Ishikawa (cell line): ENCODE results near the gene POLD4.

Experiments used
- CEBPB ChIP-seq: IDR thresholded peaks from 2 replicates; pipeline ENCODE4 v1.6.1; 2012
- CREB1 ChIP-seq: IDR thresholded peaks from 2 replicates; pipeline ENCODE4 v1.6.1; 2012; ENCODE audit warnings: low read depth
- EGR1 ChIP-seq: IDR thresholded peaks from 2 replicates; pipeline ENCODE4 v1.6.1; 2012
- EP300 ChIP-seq: IDR thresholded peaks from 2 replicates; pipeline ENCODE4 v1.6.1; 2012; ENCODE audit warnings: borderline replicate concordance
- FOXM1 ChIP-seq: IDR thresholded peaks from 2 replicates; pipeline ENCODE4 v1.6.1; 2012; ENCODE audit warnings: low read depth, borderline replicate concordance
- MAX ChIP-seq: IDR thresholded peaks from 2 replicates; pipeline ENCODE4 v1.6.1; 2012
- NFIC ChIP-seq: IDR thresholded peaks from 2 replicates; pipeline ENCODE4 v1.6.1; 2012
- RAD21 ChIP-seq: IDR thresholded peaks from 2 replicates; pipeline ENCODE4 v1.6.1; 2012; ENCODE audit warnings: low read depth
- REST ChIP-seq: IDR thresholded peaks from 2 replicates; pipeline ENCODE4 v1.6.1; 2012; ENCODE audit warnings: low read depth, mild to moderate bottlenecking
- TAF1 ChIP-seq: IDR thresholded peaks from 2 replicates; pipeline ENCODE4 v1.6.1; 2012; ENCODE audit warnings: low read depth, mild to moderate bottlenecking
- TCF12 ChIP-seq: IDR thresholded peaks from 2 replicates; pipeline ENCODE4 v1.6.1; 2012; ENCODE audit warnings: low read depth
- TEAD4 ChIP-seq: IDR thresholded peaks from 2 replicates; pipeline ENCODE4 v1.6.1; 2012
- USF1 ChIP-seq: IDR thresholded peaks from 2 replicates; pipeline ENCODE4 v1.6.1; 2012
- YY1 ChIP-seq: IDR thresholded peaks from 2 replicates; pipeline ENCODE4 v1.6.1; 2012; ENCODE audit warnings: low read depth
- ZBTB7A ChIP-seq: IDR thresholded peaks from 2 replicates; pipeline ENCODE4 v1.6.1; 2012; ENCODE audit warnings: low read depth

POLD4 gene

DNA sequence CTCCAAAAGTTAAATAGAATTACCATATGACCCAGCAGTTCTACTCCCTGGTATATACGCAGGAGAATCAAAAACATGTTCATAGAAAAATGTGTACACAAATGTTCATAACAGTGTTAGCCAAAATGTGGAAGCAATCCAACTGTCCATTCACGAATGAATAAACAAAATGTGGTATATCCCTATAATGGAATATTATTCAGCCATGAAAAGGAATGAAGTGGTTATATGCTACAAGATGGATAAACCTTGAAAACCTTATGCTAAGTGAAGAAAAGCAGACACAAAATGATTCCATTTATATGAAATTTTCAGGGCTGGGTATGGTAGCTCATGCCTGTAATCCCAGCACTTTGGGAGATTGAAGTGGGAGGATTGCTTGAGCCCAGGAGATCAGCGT lies 16.1 kb downstream of the POLD4 start:
- TF ChIP-seq YY1 = no peak
- TF ChIP-seq RAD21 = no peak
- no peak for TF ChIP-seq ZBTB7A
- TF ChIP-seq CREB1 = no peak
- no peak for TF ChIP-seq TEAD4
- no peak for TF ChIP-seq EP300
- no peak for TF ChIP-seq USF1
- TF ChIP-seq TAF1 = no peak
- TF ChIP-seq FOXM1 = no peak
- TF ChIP-seq MAX = no peak
- TF ChIP-seq REST = no peak
- TF ChIP-seq CEBPB = no peak
- no peak for TF ChIP-seq TCF12
- TF ChIP-seq EGR1 = no peak
- no peak for TF ChIP-seq NFIC

GRCh38 chr11:67332081-67332691 lies 21.2 kb downstream of the POLD4 start:
- TF ChIP-seq TEAD4 = no peak
- no peak for TF ChIP-seq NFIC
- no peak for TF ChIP-seq USF1
- TF ChIP-seq EGR1 = no peak
- no peak for TF ChIP-seq RAD21
- no peak for TF ChIP-seq MAX
- no peak for TF ChIP-seq TCF12
- TF ChIP-seq TAF1 = no peak
- TF ChIP-seq CEBPB = no peak
- no peak for TF ChIP-seq FOXM1
- TF ChIP-seq REST = no peak
- TF ChIP-seq EP300 = no peak
- TF ChIP-seq CREB1 = no peak
- TF ChIP-seq ZBTB7A = no peak
- no peak for TF ChIP-seq YY1

DNA sequence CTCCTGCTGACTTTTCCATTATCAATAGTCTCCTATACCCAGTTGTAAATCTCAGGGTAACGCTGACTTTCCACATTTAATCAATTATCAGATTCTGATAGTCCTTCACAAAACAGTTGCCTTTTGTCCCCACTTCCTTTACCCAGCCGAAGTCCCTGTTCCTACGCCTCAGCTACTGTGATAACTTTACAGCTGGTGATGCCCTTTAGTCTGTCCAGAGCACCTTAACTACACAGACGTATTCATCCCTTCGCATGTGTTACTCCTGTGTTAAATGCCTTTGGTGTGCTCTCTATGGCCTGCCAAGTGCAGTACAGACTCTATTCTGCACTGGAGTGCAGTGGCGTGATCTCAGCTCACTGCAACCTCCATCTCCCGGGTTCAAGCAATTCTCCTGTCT lies 29.8 kb downstream of the POLD4 start:
- TF ChIP-seq MAX (no peak), CEBPB (no peak), EGR1 (no peak), TAF1 (no peak), REST (no peak), NFIC (no peak), CREB1 (no peak)

- TF ChIP-seq MAX (no peak), FOXM1 (no peak), EP300 (no peak), USF1 (no peak), ZBTB7A (no peak), TEAD4 (no peak), EGR1 (no peak)
These were observed 31.3 kb downstream of the POLD4 start for GRCh38 chr11:67322049-67322448.
